ENCODE data around the gene UCK1.

UCK1 gene

DNA sequence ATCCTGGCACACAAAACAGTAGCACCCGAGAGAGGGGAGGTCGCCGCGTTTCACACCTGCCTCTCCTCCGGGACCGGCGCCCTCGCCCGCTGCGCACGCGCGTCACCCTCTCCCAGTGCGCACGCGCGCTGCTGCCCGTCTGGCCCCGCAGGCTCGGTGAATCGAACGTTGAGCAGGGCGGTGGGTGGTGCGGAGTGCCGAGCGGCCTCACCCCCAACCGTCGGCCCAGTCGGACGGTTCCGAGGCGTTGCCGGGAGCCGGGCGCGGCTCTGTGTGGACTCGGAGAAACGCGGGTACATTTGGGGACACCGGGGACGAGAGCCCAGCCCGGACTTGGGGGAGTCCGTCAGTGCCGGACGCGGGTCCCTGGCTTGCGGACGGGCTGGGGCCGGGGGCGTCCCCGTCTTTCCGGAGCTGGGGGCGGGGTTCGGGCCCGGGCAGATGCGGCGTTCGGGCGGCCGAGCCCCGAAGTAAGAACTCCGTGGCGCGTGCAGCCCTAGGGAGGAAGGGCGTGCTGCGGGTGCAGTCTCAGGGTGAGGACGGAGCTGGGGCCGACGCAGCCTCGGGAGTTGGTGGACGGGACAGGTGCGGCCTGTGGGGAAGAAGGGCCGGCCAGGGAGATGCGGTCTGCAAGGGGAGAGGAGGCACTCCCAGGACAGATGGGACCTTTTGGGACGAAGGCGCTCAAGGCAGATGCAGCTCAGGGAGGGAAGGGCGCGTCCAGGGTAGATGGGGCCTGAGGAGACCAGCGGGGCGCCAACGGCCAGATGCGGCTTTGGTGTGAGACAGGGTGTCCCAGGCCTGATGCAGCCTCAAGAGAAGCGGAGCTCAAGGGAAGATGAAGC is 28.1 kb downstream of the UCK1 start, which contains the start of gene POMT1:
Gene POMT1 (plus strand): TSS at position 138 of the 845 bp plus-strand sequence. CDS start 1,301 bp downstream, outside the sequence.
- peaks cover 21 to 54% of the 10 kb centered on the region in 2 donors for H3K36me3 ChIP-seq (replicated peaks in 1 of 2; ENCODE audit: control insufficient read depth in 2 of 2, insufficient read depth in 2 of 2, low read length in 2 of 2)
- H4K91ac ChIP-seq (ENCODE audit: low read depth, low read length, poor library complexity), result no peak within 1 kb of the TSS
- H3K4ac ChIP-seq (ENCODE audit: low read length), result peak within 1 kb of the TSS; percentile 23
- H3K9me3 ChIP-seq (replicated peaks in 1 of 2; ENCODE audit: control insufficient read depth in 2 of 2, insufficient read depth in 1 of 2, low read depth in 1 of 2, low read length in 2 of 2), result no peaks in the 10 kb centered on the region
- peak within 1 kb of the TSS; percentile 96 for H3K9ac ChIP-seq (ENCODE audit: low read depth, low read length, poor library complexity)
- peak within 1 kb of the TSS; percentile 17 for H2BK5ac ChIP-seq (ENCODE audit: low read length)
- peak within 1 kb of the TSS; percentile 91 for H3K18ac ChIP-seq (ENCODE audit: low read length)
- peak within 1 kb of the TSS; percentile 90 for H3K23ac ChIP-seq (ENCODE audit: low read depth, low read length, poor library complexity)
- peak within 1 kb of the TSS; percentile 95 for H2AFZ ChIP-seq (ENCODE audit: low read length)
- H2BK120ac ChIP-seq (ENCODE audit: low read depth, low read length), result peak within 1 kb of the TSS; percentile 33
- H3K4me1 ChIP-seq (ENCODE audit: control insufficient read depth in 2 of 2, insufficient read depth in 1 of 2, low read depth in 1 of 2, low read length in 2 of 2), result peaks cover 0 to 10% of the 10 kb centered on the region in 2 donors
- H2BK12ac ChIP-seq (ENCODE audit: low read length), result no peak within 1 kb of the TSS
- H3K4me3 ChIP-seq (ENCODE audit: low read length in 2 of 2), result peak within 1 kb of the TSS; percentile 57 to 86
- H4K8ac ChIP-seq (ENCODE audit: low read depth, low read length), result no peak within 1 kb of the TSS
- WGBS, 2 donors (ENCODE audit: extremely low coverage in 2 of 2, insufficient read length in 2 of 2, insufficient replicate concordance in 1 of 2), result no CpG with 5 or more reads among the region's 83 CpGs
- peak within 1 kb of the TSS; percentile 48 for H2AK5ac ChIP-seq (ENCODE audit: low read depth, low read length)
- H3K79me1 ChIP-seq (ENCODE audit: low read depth, low read length), result no peaks in the 10 kb centered on the region
- peak within 1 kb of the TSS; percentile 77 for H3K27ac ChIP-seq (replicated peaks; ENCODE audit: low read length)
- peak within 1 kb of the TSS; percentile 1 for H3K14ac ChIP-seq (ENCODE audit: low read length)
- H3K4me2 ChIP-seq (ENCODE audit: insufficient read depth, low read length, poor library complexity, severe bottlenecking), result peak within 1 kb of the TSS; percentile 84
- H2BK15ac ChIP-seq (ENCODE audit: low read length), result peak within 1 kb of the TSS; percentile 19
- peak; percentile 85 for DNase-seq (ENCODE audit: low spot score)
- peaks cover 0 to 3% (median 0%) of the 10 kb centered on the region in 3 experiments for H3K27me3 ChIP-seq (ENCODE audit: control insufficient read depth in 3 of 3, insufficient read depth in 3 of 3, low read depth in 1 of 3, low read length in 3 of 3)

DNA sequence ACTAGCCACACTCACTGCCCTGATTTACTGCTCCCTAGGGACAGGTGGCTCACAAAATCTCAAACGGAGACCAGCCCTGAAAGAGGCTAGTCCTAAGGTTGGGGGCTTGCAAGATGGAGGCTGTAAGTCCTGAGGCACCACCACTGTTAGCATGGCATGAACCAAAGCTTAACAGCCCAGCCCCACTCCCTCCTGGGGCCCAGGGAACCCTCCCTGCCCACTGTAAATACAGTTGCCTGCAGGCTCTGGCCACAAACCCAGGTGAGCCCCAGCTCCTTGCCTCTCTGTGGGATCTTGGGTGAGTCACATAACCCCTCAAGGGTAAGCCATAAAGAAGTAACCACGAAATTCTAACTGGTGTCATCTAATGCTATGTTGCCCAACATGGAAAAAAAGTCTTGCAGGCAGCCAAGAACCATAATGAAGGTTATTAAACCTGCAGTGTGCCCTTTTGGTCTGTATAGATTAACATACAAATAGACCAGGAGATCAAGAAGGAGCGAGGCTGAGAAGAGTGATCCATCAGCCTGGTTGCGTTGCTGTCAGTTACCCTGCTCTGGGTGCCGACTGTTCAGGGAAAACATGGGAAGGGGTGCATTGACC is 30.0 kb downstream of the UCK1 start:
- no CpG with 5 or more reads among the region's 5 CpGs for WGBS, 2 donors (ENCODE audit: extremely low coverage in 2 of 2, insufficient read length in 2 of 2, insufficient replicate concordance in 1 of 2)
- DNase-seq (ENCODE audit: low spot score), result no peak

DNA sequence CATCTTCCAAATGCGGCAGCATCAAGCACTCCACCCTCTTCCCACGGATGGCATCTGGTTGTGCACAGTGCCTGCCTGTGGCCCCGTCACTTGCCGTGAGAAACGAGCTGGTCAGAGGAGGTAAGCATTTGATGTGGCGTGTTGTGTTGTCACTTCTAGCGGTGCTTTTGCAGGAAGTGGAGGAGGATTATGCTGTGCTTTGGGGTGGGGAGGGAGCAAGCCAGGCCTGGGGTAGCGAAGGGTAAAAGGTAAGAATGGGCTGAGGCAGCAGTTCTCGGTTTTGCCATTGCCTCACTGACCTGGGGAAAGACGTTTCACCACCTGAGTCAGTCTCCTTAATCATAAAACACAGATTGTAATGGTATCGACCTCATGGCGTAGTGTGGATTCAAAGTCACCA is 30.7 kb downstream of the UCK1 start:
- Histone ChIP-seq H3K79me1 (ENCODE audit: low read depth, low read length) (no peaks in the 10 kb centered on the region), H3K27ac (replicated peaks; ENCODE audit: low read length) (no peak overlapping the region), H3K4me3 (ENCODE audit: low read length in 2 of 2) (no peak overlapping the region), H3K9me3 (replicated peaks in 1 of 2; ENCODE audit: control insufficient read depth in 2 of 2, insufficient read depth in 1 of 2, low read depth in 1 of 2, low read length in 2 of 2) (no peaks in the 10 kb centered on the region), H2AK5ac (ENCODE audit: low read depth, low read length) (no peak overlapping the region), H2BK12ac (ENCODE audit: low read length) (no peak overlapping the region), H3K4me1 (ENCODE audit: control insufficient read depth in 2 of 2, insufficient read depth in 1 of 2, low read depth in 1 of 2, low read length in 2 of 2) (peaks cover 0 to 8% of the 10 kb centered on the region in 2 donors), H3K27me3 (ENCODE audit: control insufficient read depth in 3 of 3, insufficient read depth in 3 of 3, low read depth in 1 of 3, low read length in 3 of 3) (peaks cover 0 to 3% (median 0%) of the 10 kb centered on the region in 3 experiments), H3K36me3 (replicated peaks in 1 of 2; ENCODE audit: control insufficient read depth in 2 of 2, insufficient read depth in 2 of 2, low read length in 2 of 2) (peaks cover 40 to 62% of the 10 kb centered on the region in 2 donors), H4K91ac (ENCODE audit: low read depth, low read length, poor library complexity) (no peak overlapping the region), H3K4me2 (ENCODE audit: insufficient read depth, low read length, poor library complexity, severe bottlenecking) (no peak overlapping the region), H3K9ac (ENCODE audit: low read depth, low read length, poor library complexity) (no peak overlapping the region), H2BK120ac (ENCODE audit: low read depth, low read length) (no peak overlapping the region), H4K8ac (ENCODE audit: low read depth, low read length) (no peak overlapping the region), H2AFZ (ENCODE audit: low read length) (no peak overlapping the region), H3K23ac (ENCODE audit: low read depth, low read length, poor library complexity) (peak overlapping the region; percentile 1), H3K18ac (ENCODE audit: low read length) (no peak overlapping the region), H2BK5ac (ENCODE audit: low read length) (no peak overlapping the region), H3K14ac (ENCODE audit: low read length) (no peak overlapping the region), H2BK15ac (ENCODE audit: low read length) (no peak overlapping the region), H3K4ac (ENCODE audit: low read length) (no peak overlapping the region)
- WGBS, 2 donors (ENCODE audit: extremely low coverage in 2 of 2, insufficient read length in 2 of 2, insufficient replicate concordance in 1 of 2), result no CpG with 5 or more reads among the region's 12 CpGs
- DNase-seq (ENCODE audit: low spot score), result no peak

More for the DNA sequence above, 30.0 kb downstream of the UCK1 start:
- no peak overlapping the region for H2BK120ac ChIP-seq (ENCODE audit: low read depth, low read length)
- peaks cover 33 to 58% of the 10 kb centered on the region in 2 donors for H3K36me3 ChIP-seq (replicated peaks in 1 of 2; ENCODE audit: control insufficient read depth in 2 of 2, insufficient read depth in 2 of 2, low read length in 2 of 2)
- H3K4me1 ChIP-seq (ENCODE audit: control insufficient read depth in 2 of 2, insufficient read depth in 1 of 2, low read depth in 1 of 2, low read length in 2 of 2), result peaks cover 0 to 10% of the 10 kb centered on the region in 2 donors
- no peak overlapping the region for H3K9ac ChIP-seq (ENCODE audit: low read depth, low read length, poor library complexity)
- peaks cover 0 to 3% (median 0%) of the 10 kb centered on the region in 3 experiments for H3K27me3 ChIP-seq (ENCODE audit: control insufficient read depth in 3 of 3, insufficient read depth in 3 of 3, low read depth in 1 of 3, low read length in 3 of 3)
- H4K8ac ChIP-seq (ENCODE audit: low read depth, low read length), result no peak overlapping the region
- H3K4me3 ChIP-seq (ENCODE audit: low read length in 2 of 2), result no peak overlapping the region
- H3K9me3 ChIP-seq (replicated peaks in 1 of 2; ENCODE audit: control insufficient read depth in 2 of 2, insufficient read depth in 1 of 2, low read depth in 1 of 2, low read length in 2 of 2), result no peaks in the 10 kb centered on the region
- H4K91ac ChIP-seq (ENCODE audit: low read depth, low read length, poor library complexity), result no peak overlapping the region
- no peak overlapping the region for H2BK15ac ChIP-seq (ENCODE audit: low read length)
- H3K4me2 ChIP-seq (ENCODE audit: insufficient read depth, low read length, poor library complexity, severe bottlenecking), result no peak overlapping the region
- peak overlapping the region; percentile 12 for H3K27ac ChIP-seq (replicated peaks; ENCODE audit: low read length)
- H3K18ac ChIP-seq (ENCODE audit: low read length), result no peak overlapping the region
- no peak overlapping the region for H3K23ac ChIP-seq (ENCODE audit: low read depth, low read length, poor library complexity)
- H2BK12ac ChIP-seq (ENCODE audit: low read length), result no peak overlapping the region
- H3K79me1 ChIP-seq (ENCODE audit: low read depth, low read length), result no peaks in the 10 kb centered on the region
- H2BK5ac ChIP-seq (ENCODE audit: low read length), result no peak overlapping the region
- H2AFZ ChIP-seq (ENCODE audit: low read length), result no peak overlapping the region
- no peak overlapping the region for H2AK5ac ChIP-seq (ENCODE audit: low read depth, low read length)
- H3K4ac ChIP-seq (ENCODE audit: low read length), result no peak overlapping the region
- no peak overlapping the region for H3K14ac ChIP-seq (ENCODE audit: low read length)

DNA sequence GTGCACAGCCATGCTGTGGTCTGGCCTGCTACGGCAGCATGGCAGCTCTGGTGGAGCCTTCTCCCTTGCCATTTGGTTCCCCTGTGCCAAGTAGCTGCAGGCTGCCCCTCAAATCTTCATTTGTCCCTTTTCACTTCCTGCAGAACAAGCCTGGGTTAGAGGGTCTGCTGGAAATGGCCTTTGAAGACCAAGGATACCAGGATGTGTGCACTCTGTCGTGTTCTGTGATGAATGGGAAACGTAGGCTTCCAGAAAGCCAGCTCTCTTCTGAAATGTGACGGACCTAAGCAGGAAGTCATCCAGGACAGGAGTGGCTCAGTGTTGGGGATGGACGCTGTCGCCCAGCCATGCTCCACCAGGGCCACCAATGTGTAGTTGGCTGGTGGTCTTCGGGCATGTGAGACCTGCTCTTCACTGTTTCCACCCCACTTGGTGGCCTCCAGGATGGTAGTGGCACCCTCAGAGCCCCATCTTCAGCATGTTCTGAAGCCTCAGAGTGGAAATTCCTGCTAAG is 31.8 kb downstream of the UCK1 start:
- peaks cover 0 to 8% of the 10 kb centered on the region in 2 donors for H3K4me1 ChIP-seq (ENCODE audit: control insufficient read depth in 2 of 2, insufficient read depth in 1 of 2, low read depth in 1 of 2, low read length in 2 of 2)
- no peaks in the 10 kb centered on the region for H3K79me1 ChIP-seq (ENCODE audit: low read depth, low read length)
- no peak overlapping the region for H3K14ac ChIP-seq (ENCODE audit: low read length)
- H3K4me3 ChIP-seq (ENCODE audit: low read length in 2 of 2), result peak overlapping the region in 1 of 2 donors; percentile 17
- H3K27ac ChIP-seq (replicated peaks; ENCODE audit: low read length), result no peak overlapping the region
- peaks cover 43 to 73% of the 10 kb centered on the region in 2 donors for H3K36me3 ChIP-seq (replicated peaks in 1 of 2; ENCODE audit: control insufficient read depth in 2 of 2, insufficient read depth in 2 of 2, low read length in 2 of 2)
- H4K8ac ChIP-seq (ENCODE audit: low read depth, low read length), result no peak overlapping the region
- DNase-seq (ENCODE audit: low spot score), result no peak
- no peak overlapping the region for H2BK15ac ChIP-seq (ENCODE audit: low read length)
- WGBS, 2 donors (ENCODE audit: extremely low coverage in 2 of 2, insufficient read length in 2 of 2, insufficient replicate concordance in 1 of 2), result no CpG with 5 or more reads among the region's 7 CpGs
- no peak overlapping the region for H3K4ac ChIP-seq (ENCODE audit: low read length)
- H3K18ac ChIP-seq (ENCODE audit: low read length), result no peak overlapping the region
- H3K9ac ChIP-seq (ENCODE audit: low read depth, low read length, poor library complexity), result no peak overlapping the region
- H2BK120ac ChIP-seq (ENCODE audit: low read depth, low read length), result no peak overlapping the region
- no peak overlapping the region for H2AFZ ChIP-seq (ENCODE audit: low read length)
- H3K23ac ChIP-seq (ENCODE audit: low read depth, low read length, poor library complexity), result peak overlapping the region; percentile 38
- no peak overlapping the region for H3K4me2 ChIP-seq (ENCODE audit: insufficient read depth, low read length, poor library complexity, severe bottlenecking)
- no peak overlapping the region for H2AK5ac ChIP-seq (ENCODE audit: low read depth, low read length)
- no peak overlapping the region for H2BK5ac ChIP-seq (ENCODE audit: low read length)
- peaks cover 0 to 3% (median 0%) of the 10 kb centered on the region in 3 experiments for H3K27me3 ChIP-seq (ENCODE audit: control insufficient read depth in 3 of 3, insufficient read depth in 3 of 3, low read depth in 1 of 3, low read length in 3 of 3)
- no peak overlapping the region for H4K91ac ChIP-seq (ENCODE audit: low read depth, low read length, poor library complexity)
- H2BK12ac ChIP-seq (ENCODE audit: low read length), result no peak overlapping the region
- no peaks in the 10 kb centered on the region for H3K9me3 ChIP-seq (replicated peaks in 1 of 2; ENCODE audit: control insufficient read depth in 2 of 2, insufficient read depth in 1 of 2, low read depth in 1 of 2, low read length in 2 of 2)
